H9 (cell line): ENCODE results near the gene PLD4. TPM values are rescaled to one million over a fixed set of nuclear protein-coding genes. Genes with fewer than 3 reads are reported as not detected.

ENCODE experiments used
- DNase-seq: peaks from one replicate; pipeline ENCODE4 v3.0.0-alpha.2; 2017
- H2AFZ ChIP-seq: one replicate; pipeline ENCODE4 v1.6.1; 2013; ENCODE audit warnings: mild to moderate bottlenecking, low read length, control low read depth, moderate library complexity
- H2AK5ac ChIP-seq: 2 replicates; pipeline ENCODE4 v1.6.1; 2013; ENCODE audit warnings: low read length, control low read depth, mixed read lengths; ENCODE audit not compliant: insufficient read length
- H2BK120ac ChIP-seq: one replicate; pipeline ENCODE4 v1.6.1; 2013; ENCODE audit warnings: low read depth, mild to moderate bottlenecking, low read length, control low read depth, inconsistent platforms; ENCODE audit not compliant: poor library complexity, severe bottlenecking
- H2BK12ac ChIP-seq: 2 replicates; pipeline ENCODE4 v1.6.1; 2013; ENCODE audit warnings: low read length, control low read depth, mixed read lengths, low read depth; ENCODE audit not compliant: insufficient read length
- H2BK15ac ChIP-seq: 2 replicates; pipeline ENCODE4 v1.6.1; 2013; ENCODE audit warnings: low read depth, low read length, control low read depth
- H2BK20ac ChIP-seq: one replicate; pipeline ENCODE4 v1.6.1; 2013; ENCODE audit warnings: low read depth, mild to moderate bottlenecking, low read length, control low read depth, inconsistent platforms; ENCODE audit not compliant: poor library complexity, severe bottlenecking
- H2BK5ac ChIP-seq: 2 replicates; pipeline ENCODE4 v1.6.1; 2013; ENCODE audit warnings: low read length, control low read depth, mixed read lengths; ENCODE audit not compliant: insufficient read length
- H3K14ac ChIP-seq: 2 replicates; pipeline ENCODE4 v1.6.1; 2013; ENCODE audit warnings: low read length, control low read depth; ENCODE audit not compliant: insufficient read depth
- H3K18ac ChIP-seq: 2 replicates; pipeline ENCODE4 v1.6.1; 2013; ENCODE audit warnings: low read depth, mild to moderate bottlenecking, mixed read lengths, low read length, control low read depth; ENCODE audit not compliant: insufficient read length
- H3K23ac ChIP-seq: 2 replicates; pipeline ENCODE4 v1.6.1; 2013; ENCODE audit warnings: low read length, control low read depth, mixed read lengths, low read depth; ENCODE audit not compliant: insufficient read length
- H3K23me2 ChIP-seq: 2 replicates; pipeline ENCODE4 v1.6.1; 2013; ENCODE audit warnings: low read depth, mild to moderate bottlenecking, mixed read lengths, low read length, control low read depth; ENCODE audit not compliant: insufficient read length, poor library complexity, severe bottlenecking
- H3K27ac ChIP-seq: 2 replicates; pipeline ENCODE4 v1.5.1; 2013; ENCODE audit warnings: low read length, control low read depth, mixed read lengths, low read depth; ENCODE audit not compliant: insufficient read length
- H3K27me3 ChIP-seq: 2 replicates; pipeline ENCODE4 v1.6.1; 2013; ENCODE audit warnings: low read length, control low read depth, inconsistent platforms; ENCODE audit not compliant: insufficient read depth
- H3K4ac ChIP-seq: 2 replicates; pipeline ENCODE4 v1.6.1; 2013; ENCODE audit warnings: low read depth, mild to moderate bottlenecking, control low read depth, inconsistent platforms, low read length, moderate library complexity
- H3K4me1 ChIP-seq: 2 replicates; pipeline ENCODE4 v1.6.1; 2013; ENCODE audit warnings: low read length, control low read depth, inconsistent platforms; ENCODE audit not compliant: insufficient read depth
- H3K4me2 ChIP-seq: 2 replicates; pipeline ENCODE4 v1.6.1; 2013; ENCODE audit warnings: low read length, control low read depth, mixed read lengths; ENCODE audit not compliant: insufficient read length, insufficient read depth
- H3K56ac ChIP-seq: 2 replicates; pipeline ENCODE4 v1.6.1; 2013; ENCODE audit warnings: low read depth, mild to moderate bottlenecking, mixed read lengths, low read length, control low read depth; ENCODE audit not compliant: insufficient read length
- H3K79me1 ChIP-seq: 2 replicates; pipeline ENCODE4 v1.6.1; 2013; ENCODE audit warnings: low read depth, mild to moderate bottlenecking, moderate library complexity, low read length, control low read depth, inconsistent platforms; ENCODE audit not compliant: insufficient read depth, poor library complexity, severe bottlenecking
- H3K79me2 ChIP-seq: 2 replicates; pipeline ENCODE4 v1.6.1; 2013; ENCODE audit warnings: low read length, control low read depth, inconsistent platforms; ENCODE audit not compliant: insufficient read depth
- H3K9ac ChIP-seq: 2 replicates; pipeline ENCODE4 v1.6.1; 2013; ENCODE audit warnings: low read length, control low read depth, mixed read lengths; ENCODE audit not compliant: insufficient read length; ENCODE audit errors: extremely low read depth
- H3K9me3 ChIP-seq: one replicate; pipeline ENCODE4 v1.6.1; 2013; ENCODE audit warnings: low read depth, low read length, inconsistent platforms; ENCODE audit not compliant: control insufficient read depth
- H3T11ph ChIP-seq: one replicate; pipeline ENCODE4 v1.6.1; 2013; ENCODE audit warnings: mild to moderate bottlenecking, low read length, control low read depth, inconsistent platforms
- H4K20me1 ChIP-seq: one replicate; pipeline ENCODE4 v1.6.1; 2013; ENCODE audit not compliant: control insufficient read depth, insufficient read length, insufficient read depth
- H4K5ac ChIP-seq: 2 replicates; pipeline ENCODE4 v1.6.1; 2013; ENCODE audit warnings: low read depth, mild to moderate bottlenecking, mixed read lengths, low read length, control low read depth; ENCODE audit not compliant: insufficient read length
- H4K8ac ChIP-seq: replicated peaks from 2 replicates; pipeline ENCODE4 v1.6.1; 2013; ENCODE audit warnings: low read length, control low read depth, mixed read lengths, low read depth; ENCODE audit not compliant: insufficient read length
- H4K91ac ChIP-seq: 2 replicates; pipeline ENCODE4 v1.6.1; 2013; ENCODE audit warnings: low read depth, mild to moderate bottlenecking, moderate library complexity, mixed read lengths, low read length, control low read depth; ENCODE audit not compliant: insufficient read length
- H3K27ac Mint-ChIP-seq, 3 experiments: 2 replicates in 2 of 3; 3 replicates in 1 of 3; pipeline ENCODE4 v1.8.0; 2020 to 2021; ENCODE audit warnings: mixed read lengths in 3 of 3, mild to moderate bottlenecking in 1 of 3, moderate library complexity in 1 of 3
- H3K27me3 Mint-ChIP-seq: 2 replicates; pipeline ENCODE4 v1.8.0; 2021; ENCODE audit warnings: low read depth, mild to moderate bottlenecking, moderate library complexity, mixed read lengths
- H3K36me3 Mint-ChIP-seq, 3 experiments: 2 replicates in 2 of 3; 3 replicates in 1 of 3; pipeline ENCODE4 v1.8.0; 2020 to 2021; ENCODE audit warnings: low read depth in 3 of 3, mixed read lengths in 3 of 3; ENCODE audit not compliant: insufficient read depth in 1 of 3
- H3K4me1 Mint-ChIP-seq, 2 experiments: 2 replicates each; pipeline ENCODE4 v1.8.0; 2020; ENCODE audit warnings: mixed read lengths in 2 of 2
- H3K4me3 Mint-ChIP-seq, 2 experiments: 2 replicates in 1 of 2; 3 replicates in 1 of 2; pipeline ENCODE4 v1.8.0; 2020 to 2021; ENCODE audit warnings: mild to moderate bottlenecking in 2 of 2, mixed read lengths in 2 of 2, moderate library complexity in 1 of 2
- H3K9me3 Mint-ChIP-seq, 2 experiments: 2 replicates in 1 of 2; 3 replicates in 1 of 2; pipeline ENCODE4 v1.8.0; 2020; ENCODE audit warnings: mild to moderate bottlenecking in 2 of 2, mixed read lengths in 2 of 2, moderate library complexity in 1 of 2
- WGBS: extraction: QIAGEN DNeasy Blood & Tissue Kit; methylation state at CpG from one replicate; pipeline ENCODE4 v1.1.7; 2013; ENCODE audit warnings: missing lambda C conversion rate, low lambda C conversion rate, mixed read lengths; ENCODE audit not compliant: insufficient read length; ENCODE audit errors: extremely low coverage; 5-methylcytosine and 5-hydroxymethylcytosine counted together
- total RNA-seq: library from RNA; stranded (reverse); gene quantifications from 2 replicates; pipeline ENCODE4 v1.2.1, GENCODE V29; 2021
- TF ChIP-seq, protein P1 (sequence below): fragments of 200-600 bp; sonication (generic); conservative IDR thresholded peaks from 3 replicates; pipeline ENCODE4 v1.8.0; 2021; ENCODE audit warnings: antibody characterized with exemption, mild to moderate bottlenecking

Gene PLD4
- total RNA-seq, 1 experiment from 2014 or later = not detected

DNA sequence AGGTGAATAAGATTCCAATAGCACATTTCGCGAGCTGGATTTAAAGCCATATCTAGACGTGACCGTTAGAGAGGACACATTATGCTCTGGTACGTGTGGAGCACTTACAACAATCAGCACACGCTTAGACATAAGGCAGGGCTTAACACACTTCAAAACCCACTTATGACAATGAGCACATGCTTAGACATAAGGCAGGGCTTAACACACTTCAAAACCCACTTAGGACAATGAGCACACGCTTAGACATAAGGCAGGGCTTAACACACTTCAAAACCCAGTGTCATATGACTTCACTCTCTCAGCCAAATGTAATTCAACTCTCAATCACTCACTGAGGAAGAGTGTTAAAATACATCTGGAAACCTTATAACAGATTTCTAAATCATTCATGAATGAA is 11.2 kb upstream of the PLD4 start:
- no peak overlapping the region for H3K4me3 Mint-ChIP-seq
- no peak overlapping the region for H3K9ac ChIP-seq
- H2BK20ac ChIP-seq = no peak overlapping the region
- H3K4me1 ChIP-seq = no peaks in the 10 kb centered on the region
- H3K56ac ChIP-seq = no peak overlapping the region
- no CpG with 5 or more reads among the region's 7 CpGs for WGBS
- H2BK12ac ChIP-seq = no peak overlapping the region
- no peaks in the 10 kb centered on the region for H3K79me1 ChIP-seq
- H3K27ac Mint-ChIP-seq = no peak overlapping the region
- no peak overlapping the region for H4K5ac ChIP-seq
- no peak overlapping the region for H3K4me2 ChIP-seq
- H3K18ac ChIP-seq = no peak overlapping the region
- H3K27me3 ChIP-seq = no peaks in the 10 kb centered on the region
- H2AK5ac ChIP-seq = no peak overlapping the region
- DNase-seq = no peak
- H4K8ac ChIP-seq = no peak overlapping the region
- H3K27ac ChIP-seq = no peak overlapping the region
- no peak overlapping the region for H3K14ac ChIP-seq
- no peaks in the 10 kb centered on the region for H4K20me1 ChIP-seq
- H4K91ac ChIP-seq = no peak overlapping the region
- no peaks in the 10 kb centered on the region for H3K9me3 ChIP-seq
- no peak overlapping the region for H2BK120ac ChIP-seq
- H3K36me3 Mint-ChIP-seq = peaks cover 0 to 4% (median 0%) of the 10 kb centered on the region in 3 experiments; a peak in 3 of 7 replicates
- no peak overlapping the region for H3T11ph ChIP-seq
- H3K23me2 ChIP-seq = no peaks in the 10 kb centered on the region
- no peak overlapping the region for H2BK15ac ChIP-seq
- TF ChIP-seq, protein P1, sequence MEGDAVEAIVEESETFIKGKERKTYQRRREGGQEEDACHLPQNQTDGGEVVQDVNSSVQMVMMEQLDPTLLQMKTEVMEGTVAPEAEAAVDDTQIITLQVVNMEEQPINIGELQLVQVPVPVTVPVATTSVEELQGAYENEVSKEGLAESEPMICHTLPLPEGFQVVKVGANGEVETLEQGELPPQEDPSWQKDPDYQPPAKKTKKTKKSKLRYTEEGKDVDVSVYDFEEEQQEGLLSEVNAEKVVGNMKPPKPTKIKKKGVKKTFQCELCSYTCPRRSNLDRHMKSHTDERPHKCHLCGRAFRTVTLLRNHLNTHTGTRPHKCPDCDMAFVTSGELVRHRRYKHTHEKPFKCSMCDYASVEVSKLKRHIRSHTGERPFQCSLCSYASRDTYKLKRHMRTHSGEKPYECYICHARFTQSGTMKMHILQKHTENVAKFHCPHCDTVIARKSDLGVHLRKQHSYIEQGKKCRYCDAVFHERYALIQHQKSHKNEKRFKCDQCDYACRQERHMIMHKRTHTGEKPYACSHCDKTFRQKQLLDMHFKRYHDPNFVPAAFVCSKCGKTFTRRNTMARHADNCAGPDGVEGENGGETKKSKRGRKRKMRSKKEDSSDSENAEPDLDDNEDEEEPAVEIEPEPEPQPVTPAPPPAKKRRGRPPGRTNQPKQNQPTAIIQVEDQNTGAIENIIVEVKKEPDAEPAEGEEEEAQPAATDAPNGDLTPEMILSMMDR = no peak
- no peaks in the 10 kb centered on the region for H3K79me2 ChIP-seq
- peaks cover 69% of the 10 kb centered on the region for H3K27me3 Mint-ChIP-seq
- no peaks in the 10 kb centered on the region for H3K4me1 Mint-ChIP-seq
- H2AFZ ChIP-seq = no peak overlapping the region
- H3K23ac ChIP-seq = no peak overlapping the region
- H2BK5ac ChIP-seq = no peak overlapping the region
- H3K9me3 Mint-ChIP-seq = peaks cover 14 to 21% of the 10 kb centered on the region in 2 experiments
- no peak overlapping the region for H3K4ac ChIP-seq
